GM23338 (cell line): ENCODE measurements around the gene GAPDH. TPM values are rescaled to one million over a fixed set of nuclear protein-coding genes. Genes with fewer than 3 reads are reported as not detected.

Experiments used
- ATAC-seq: fragments of 200-7000 bp; cut with Tn5 transposase; 3 replicates; pipeline ENCODE4 v1.9.1; 2020
- DNase-seq: peaks from one replicate; pipeline ENCODE4 v3.0.0-alpha.2; 2015; ENCODE audit warnings: low spot score
- H2AFZ ChIP-seq: fragments of 200-600 bp; sonication (generic); 2 replicates; pipeline ENCODE4 v1.8.0; 2016; ENCODE audit warnings: antibody characterized with exemption, mild to moderate bottlenecking, moderate library complexity
- H3F3A ChIP-seq: fragments of 200-600 bp; sonication (generic); replicated peaks from 2 replicates; pipeline ENCODE4 v1.8.0; 2017; ENCODE audit warnings: antibody characterized with exemption, mixed run types, low read depth
- H3K27ac ChIP-seq: fragments of 200-600 bp; sonication (generic); 2 replicates; pipeline ENCODE4 v1.6.1; 2016; ENCODE audit warnings: low read depth
- H3K27me3 ChIP-seq: fragments of 200-600 bp; sonication (generic); 2 replicates; pipeline ENCODE4 v1.8.0; 2016; ENCODE audit warnings: mild to moderate bottlenecking, mixed run types, moderate library complexity; ENCODE audit not compliant: insufficient read depth
- H3K36me3 ChIP-seq: fragments of 200-600 bp; sonication (generic); 2 replicates; pipeline ENCODE4 v1.8.0; 2016; ENCODE audit warnings: mild to moderate bottlenecking; ENCODE audit not compliant: insufficient read depth
- H3K4me1 ChIP-seq: fragments of 200-600 bp; sonication (generic); 2 replicates; pipeline ENCODE4 v1.8.0; 2016; ENCODE audit warnings: mild to moderate bottlenecking, moderate library complexity; ENCODE audit not compliant: insufficient read depth
- H3K4me2 ChIP-seq: fragments of 200-600 bp; sonication (generic); 2 replicates; pipeline ENCODE4 v1.7.1; 2017; ENCODE audit warnings: mixed run types
- H3K4me3 ChIP-seq: fragments of 200-600 bp; sonication (generic); 2 replicates; pipeline ENCODE4 v1.6.1; 2016; ENCODE audit warnings: mixed run types
- H3K79me2 ChIP-seq: fragments of 200-600 bp; sonication (generic); replicated peaks from 2 replicates; pipeline ENCODE4 v1.8.0; 2017; ENCODE audit warnings: mild to moderate bottlenecking; ENCODE audit not compliant: insufficient read depth
- H3K9me2 ChIP-seq: fragments of 200-600 bp; sonication (generic); 2 replicates; pipeline ENCODE4 v1.8.0; 2017; ENCODE audit not compliant: insufficient read depth
- H4K20me1 ChIP-seq: fragments of 200-600 bp; sonication (generic); replicated peaks from 2 replicates; pipeline ENCODE4 v1.8.0; 2017; ENCODE audit warnings: mild to moderate bottlenecking; ENCODE audit not compliant: insufficient read depth
- H3K27ac Mint-ChIP-seq: 2 replicates; pipeline ENCODE4 v1.8.0; 2020; ENCODE audit warnings: inconsistent platforms, mild to moderate bottlenecking, moderate library complexity, mixed read lengths
- H3K27me3 Mint-ChIP-seq: 3 replicates; pipeline ENCODE4 v1.8.0; 2022; ENCODE audit warnings: low read depth, mild to moderate bottlenecking, moderate library complexity, mixed read lengths, inconsistent platforms; ENCODE audit not compliant: insufficient read depth, poor library complexity
- H3K36me3 Mint-ChIP-seq: 3 replicates; pipeline ENCODE4 v1.8.0; 2021; ENCODE audit warnings: low read depth, mild to moderate bottlenecking, inconsistent platforms, moderate library complexity, mixed read lengths
- H3K4me1 Mint-ChIP-seq: 3 replicates; pipeline ENCODE4 v1.8.0; 2020; ENCODE audit warnings: mild to moderate bottlenecking, inconsistent platforms, mixed read lengths
- H3K4me3 Mint-ChIP-seq: 3 replicates; pipeline ENCODE4 v1.8.0; 2021; ENCODE audit warnings: moderate library complexity, mild to moderate bottlenecking, inconsistent platforms, mixed read lengths
- H3K9me3 Mint-ChIP-seq: 3 replicates; pipeline ENCODE4 v1.8.0; 2020; ENCODE audit warnings: moderate library complexity, mild to moderate bottlenecking, inconsistent platforms, mixed read lengths
- CREB1 ChIP-seq: fragments of 250-450 bp; sonication (Bioruptor Pico); IDR thresholded peaks from 2 replicates; pipeline ENCODE4 v1.5.0; 2020; ENCODE audit warnings: low read depth, mild to moderate bottlenecking, moderate library complexity
- EZH2 ChIP-seq: fragments of 200-600 bp; sonication (generic); IDR thresholded peaks from one replicate; pipeline ENCODE4 v1.8.0; 2017; ENCODE audit warnings: antibody characterized with exemption, mild to moderate bottlenecking, low read depth; ENCODE audit not compliant: unreplicated experiment
- EZH2phosphoT487 ChIP-seq: fragments of 200-600 bp; sonication (generic); IDR thresholded peaks from one replicate; pipeline ENCODE4 v1.8.1; 2018; ENCODE audit warnings: antibody characterized with exemption; ENCODE audit not compliant: unreplicated experiment
- JUNB ChIP-seq: IDR thresholded peaks from one replicate; pipeline ENCODE4 v1.6.1; 2016; ENCODE audit warnings: antibody characterized with exemption; ENCODE audit not compliant: unreplicated experiment
- NANOG ChIP-seq: IDR thresholded peaks from 2 replicates; pipeline ENCODE4 v1.6.1; 2016; ENCODE audit warnings: antibody characterized with exemption, borderline replicate concordance
- POLR2AphosphoS5 ChIP-seq: IDR thresholded peaks from 2 replicates; pipeline ENCODE4 v1.6.1; 2016; ENCODE audit warnings: antibody characterized with exemption, low read depth
- STAT1 ChIP-seq: IDR thresholded peaks from one replicate; pipeline ENCODE4 v1.6.1; 2016; ENCODE audit warnings: antibody characterized with exemption; ENCODE audit not compliant: unreplicated experiment
- ZNF114 ChIP-seq: fragments of 250-450 bp; sonication (Bioruptor Pico); IDR thresholded peaks from 2 replicates; pipeline ENCODE4 v1.5.0; 2020; ENCODE audit warnings: mild to moderate bottlenecking, moderate library complexity
- ZNF331 ChIP-seq: fragments of 250-450 bp; sonication (Bioruptor Pico); IDR thresholded peaks from 2 replicates; pipeline ENCODE4 v1.5.0; 2020; ENCODE audit warnings: low read depth, mild to moderate bottlenecking, moderate library complexity
- polyA plus RNA-seq: library from polyadenylated mRNA; unstranded; fragments of >200 nt; fragmentation: Nextera tagmentation; extraction: Ambion mirVana; gene quantifications from 2 replicates; pipeline ENCODE4 v1.2.1, GENCODE V29; 2016
- total RNA-seq: library from RNA; depleted of rRNA; stranded (reverse); fragments of >200 nt; shearing (Covaris generic); gene quantifications from 2 replicates; pipeline ENCODE4 v1.2.3, GENCODE V29; 2014
- TF ChIP-seq, protein P1 (sequence below), 2 experiments: fragments of 200-600 bp in 1 of 2; sonication (generic) in 1 of 2; conservative IDR thresholded peaks; 2 replicates each; pipeline versions ENCODE4 v1.5.1 to v1.6.1; 2016 to 2017; ENCODE audit warnings: antibody characterized with exemption in 2 of 2, low read depth in 2 of 2, mild to moderate bottlenecking in 2 of 2, moderate library complexity in 1 of 2
- TF ChIP-seq, protein P2 (sequence below): IDR thresholded peaks from one replicate; pipeline ENCODE4 v1.6.1; 2018; ENCODE audit warnings: antibody characterized with exemption; ENCODE audit not compliant: unreplicated experiment
- TF ChIP-seq, protein P3 (sequence below): fragments of 250-450 bp; sonication (Bioruptor Pico); IDR thresholded peaks from 2 replicates; pipeline ENCODE4 v1.5.0; 2020; ENCODE audit warnings: mild to moderate bottlenecking, moderate library complexity
- TF ChIP-seq, protein P4 (sequence below): IDR thresholded peaks from 2 replicates; pipeline ENCODE4 v1.6.1; 2016; ENCODE audit warnings: antibody characterized with exemption

GAPDH gene
- total and polyA plus RNA-seq, 2 experiments from 2014 or later, result 5,853 to 6,219 TPM

DNA sequence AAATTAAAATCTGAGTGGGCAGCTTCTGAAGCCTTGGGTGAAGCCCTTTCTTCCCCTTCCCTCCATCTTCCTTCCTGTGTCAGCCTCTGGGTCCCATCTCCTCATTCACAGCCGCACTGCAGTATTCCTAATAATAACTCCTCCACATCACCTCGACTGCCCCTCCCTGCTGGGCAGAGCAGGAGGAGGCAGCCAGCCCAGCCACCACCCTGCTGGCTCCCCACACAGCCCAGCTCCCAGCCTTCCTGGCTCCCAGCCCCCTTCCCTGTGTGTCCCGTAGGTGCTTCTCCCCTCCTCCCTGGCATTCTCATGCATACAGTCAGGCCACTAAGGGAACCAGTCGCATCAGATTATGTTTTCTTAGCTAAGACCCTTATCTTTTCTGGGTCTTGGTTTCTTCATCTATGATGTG is 17.8 kb downstream of the GAPDH start:
- H3K4me3 Mint-ChIP-seq, result no peak overlapping the region; the same call in 2 of the 3 replicates
- Histone ChIP-seq H3F3A (peaks cover 14% of the 10 kb centered on the region), H3K4me2 (0 out of 2 replicates have a peak overlapping the region, but pooled peaks have one; percentile 26), H3K36me3 (peaks cover 11% of the 10 kb centered on the region), H3K79me2 (peaks cover 35% of the 10 kb centered on the region), H3K27me3 (no peaks in the 10 kb centered on the region), H3K4me3 (no peak overlapping the region), H3K4me1 (peaks cover 12% of the 10 kb centered on the region), H3K27ac (no peak overlapping the region), H3K9me2 (no peaks in the 10 kb centered on the region), H4K20me1 (peaks cover 24% of the 10 kb centered on the region), H2AFZ (no peak overlapping the region)
- no peak for ATAC-seq
- H3K4me1 Mint-ChIP-seq, result peaks cover 38% of the 10 kb centered on the region
- H3K9me3 Mint-ChIP-seq, result no peaks in the 10 kb centered on the region
- peaks cover 37% of the 10 kb centered on the region for H3K36me3 Mint-ChIP-seq
- TF ChIP-seq, protein P1, sequence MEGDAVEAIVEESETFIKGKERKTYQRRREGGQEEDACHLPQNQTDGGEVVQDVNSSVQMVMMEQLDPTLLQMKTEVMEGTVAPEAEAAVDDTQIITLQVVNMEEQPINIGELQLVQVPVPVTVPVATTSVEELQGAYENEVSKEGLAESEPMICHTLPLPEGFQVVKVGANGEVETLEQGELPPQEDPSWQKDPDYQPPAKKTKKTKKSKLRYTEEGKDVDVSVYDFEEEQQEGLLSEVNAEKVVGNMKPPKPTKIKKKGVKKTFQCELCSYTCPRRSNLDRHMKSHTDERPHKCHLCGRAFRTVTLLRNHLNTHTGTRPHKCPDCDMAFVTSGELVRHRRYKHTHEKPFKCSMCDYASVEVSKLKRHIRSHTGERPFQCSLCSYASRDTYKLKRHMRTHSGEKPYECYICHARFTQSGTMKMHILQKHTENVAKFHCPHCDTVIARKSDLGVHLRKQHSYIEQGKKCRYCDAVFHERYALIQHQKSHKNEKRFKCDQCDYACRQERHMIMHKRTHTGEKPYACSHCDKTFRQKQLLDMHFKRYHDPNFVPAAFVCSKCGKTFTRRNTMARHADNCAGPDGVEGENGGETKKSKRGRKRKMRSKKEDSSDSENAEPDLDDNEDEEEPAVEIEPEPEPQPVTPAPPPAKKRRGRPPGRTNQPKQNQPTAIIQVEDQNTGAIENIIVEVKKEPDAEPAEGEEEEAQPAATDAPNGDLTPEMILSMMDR (conservative IDR thresholded peaks at IDR 0.05; ENCODE audit: low read depth in 2 of 2), result no peak
- TF ChIP-seq JUNB (no peak), EZH2 (no peak), STAT1 (no peak), EZH2phosphoT487 (no peak), ZNF114 (CRISPR knock-in tag) (no peak), NANOG (no peak), POLR2AphosphoS5 (no peak), ZNF331 (CRISPR knock-in tag) (no peak), CREB1 (CRISPR knock-in tag) (no peak)
- TF ChIP-seq, protein P2, sequence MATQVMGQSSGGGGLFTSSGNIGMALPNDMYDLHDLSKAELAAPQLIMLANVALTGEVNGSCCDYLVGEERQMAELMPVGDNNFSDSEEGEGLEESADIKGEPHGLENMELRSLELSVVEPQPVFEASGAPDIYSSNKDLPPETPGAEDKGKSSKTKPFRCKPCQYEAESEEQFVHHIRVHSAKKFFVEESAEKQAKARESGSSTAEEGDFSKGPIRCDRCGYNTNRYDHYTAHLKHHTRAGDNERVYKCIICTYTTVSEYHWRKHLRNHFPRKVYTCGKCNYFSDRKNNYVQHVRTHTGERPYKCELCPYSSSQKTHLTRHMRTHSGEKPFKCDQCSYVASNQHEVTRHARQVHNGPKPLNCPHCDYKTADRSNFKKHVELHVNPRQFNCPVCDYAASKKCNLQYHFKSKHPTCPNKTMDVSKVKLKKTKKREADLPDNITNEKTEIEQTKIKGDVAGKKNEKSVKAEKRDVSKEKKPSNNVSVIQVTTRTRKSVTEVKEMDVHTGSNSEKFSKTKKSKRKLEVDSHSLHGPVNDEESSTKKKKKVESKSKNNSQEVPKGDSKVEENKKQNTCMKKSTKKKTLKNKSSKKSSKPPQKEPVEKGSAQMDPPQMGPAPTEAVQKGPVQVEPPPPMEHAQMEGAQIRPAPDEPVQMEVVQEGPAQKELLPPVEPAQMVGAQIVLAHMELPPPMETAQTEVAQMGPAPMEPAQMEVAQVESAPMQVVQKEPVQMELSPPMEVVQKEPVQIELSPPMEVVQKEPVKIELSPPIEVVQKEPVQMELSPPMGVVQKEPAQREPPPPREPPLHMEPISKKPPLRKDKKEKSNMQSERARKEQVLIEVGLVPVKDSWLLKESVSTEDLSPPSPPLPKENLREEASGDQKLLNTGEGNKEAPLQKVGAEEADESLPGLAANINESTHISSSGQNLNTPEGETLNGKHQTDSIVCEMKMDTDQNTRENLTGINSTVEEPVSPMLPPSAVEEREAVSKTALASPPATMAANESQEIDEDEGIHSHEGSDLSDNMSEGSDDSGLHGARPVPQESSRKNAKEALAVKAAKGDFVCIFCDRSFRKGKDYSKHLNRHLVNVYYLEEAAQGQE, result no peak
- TF ChIP-seq, protein P3, sequence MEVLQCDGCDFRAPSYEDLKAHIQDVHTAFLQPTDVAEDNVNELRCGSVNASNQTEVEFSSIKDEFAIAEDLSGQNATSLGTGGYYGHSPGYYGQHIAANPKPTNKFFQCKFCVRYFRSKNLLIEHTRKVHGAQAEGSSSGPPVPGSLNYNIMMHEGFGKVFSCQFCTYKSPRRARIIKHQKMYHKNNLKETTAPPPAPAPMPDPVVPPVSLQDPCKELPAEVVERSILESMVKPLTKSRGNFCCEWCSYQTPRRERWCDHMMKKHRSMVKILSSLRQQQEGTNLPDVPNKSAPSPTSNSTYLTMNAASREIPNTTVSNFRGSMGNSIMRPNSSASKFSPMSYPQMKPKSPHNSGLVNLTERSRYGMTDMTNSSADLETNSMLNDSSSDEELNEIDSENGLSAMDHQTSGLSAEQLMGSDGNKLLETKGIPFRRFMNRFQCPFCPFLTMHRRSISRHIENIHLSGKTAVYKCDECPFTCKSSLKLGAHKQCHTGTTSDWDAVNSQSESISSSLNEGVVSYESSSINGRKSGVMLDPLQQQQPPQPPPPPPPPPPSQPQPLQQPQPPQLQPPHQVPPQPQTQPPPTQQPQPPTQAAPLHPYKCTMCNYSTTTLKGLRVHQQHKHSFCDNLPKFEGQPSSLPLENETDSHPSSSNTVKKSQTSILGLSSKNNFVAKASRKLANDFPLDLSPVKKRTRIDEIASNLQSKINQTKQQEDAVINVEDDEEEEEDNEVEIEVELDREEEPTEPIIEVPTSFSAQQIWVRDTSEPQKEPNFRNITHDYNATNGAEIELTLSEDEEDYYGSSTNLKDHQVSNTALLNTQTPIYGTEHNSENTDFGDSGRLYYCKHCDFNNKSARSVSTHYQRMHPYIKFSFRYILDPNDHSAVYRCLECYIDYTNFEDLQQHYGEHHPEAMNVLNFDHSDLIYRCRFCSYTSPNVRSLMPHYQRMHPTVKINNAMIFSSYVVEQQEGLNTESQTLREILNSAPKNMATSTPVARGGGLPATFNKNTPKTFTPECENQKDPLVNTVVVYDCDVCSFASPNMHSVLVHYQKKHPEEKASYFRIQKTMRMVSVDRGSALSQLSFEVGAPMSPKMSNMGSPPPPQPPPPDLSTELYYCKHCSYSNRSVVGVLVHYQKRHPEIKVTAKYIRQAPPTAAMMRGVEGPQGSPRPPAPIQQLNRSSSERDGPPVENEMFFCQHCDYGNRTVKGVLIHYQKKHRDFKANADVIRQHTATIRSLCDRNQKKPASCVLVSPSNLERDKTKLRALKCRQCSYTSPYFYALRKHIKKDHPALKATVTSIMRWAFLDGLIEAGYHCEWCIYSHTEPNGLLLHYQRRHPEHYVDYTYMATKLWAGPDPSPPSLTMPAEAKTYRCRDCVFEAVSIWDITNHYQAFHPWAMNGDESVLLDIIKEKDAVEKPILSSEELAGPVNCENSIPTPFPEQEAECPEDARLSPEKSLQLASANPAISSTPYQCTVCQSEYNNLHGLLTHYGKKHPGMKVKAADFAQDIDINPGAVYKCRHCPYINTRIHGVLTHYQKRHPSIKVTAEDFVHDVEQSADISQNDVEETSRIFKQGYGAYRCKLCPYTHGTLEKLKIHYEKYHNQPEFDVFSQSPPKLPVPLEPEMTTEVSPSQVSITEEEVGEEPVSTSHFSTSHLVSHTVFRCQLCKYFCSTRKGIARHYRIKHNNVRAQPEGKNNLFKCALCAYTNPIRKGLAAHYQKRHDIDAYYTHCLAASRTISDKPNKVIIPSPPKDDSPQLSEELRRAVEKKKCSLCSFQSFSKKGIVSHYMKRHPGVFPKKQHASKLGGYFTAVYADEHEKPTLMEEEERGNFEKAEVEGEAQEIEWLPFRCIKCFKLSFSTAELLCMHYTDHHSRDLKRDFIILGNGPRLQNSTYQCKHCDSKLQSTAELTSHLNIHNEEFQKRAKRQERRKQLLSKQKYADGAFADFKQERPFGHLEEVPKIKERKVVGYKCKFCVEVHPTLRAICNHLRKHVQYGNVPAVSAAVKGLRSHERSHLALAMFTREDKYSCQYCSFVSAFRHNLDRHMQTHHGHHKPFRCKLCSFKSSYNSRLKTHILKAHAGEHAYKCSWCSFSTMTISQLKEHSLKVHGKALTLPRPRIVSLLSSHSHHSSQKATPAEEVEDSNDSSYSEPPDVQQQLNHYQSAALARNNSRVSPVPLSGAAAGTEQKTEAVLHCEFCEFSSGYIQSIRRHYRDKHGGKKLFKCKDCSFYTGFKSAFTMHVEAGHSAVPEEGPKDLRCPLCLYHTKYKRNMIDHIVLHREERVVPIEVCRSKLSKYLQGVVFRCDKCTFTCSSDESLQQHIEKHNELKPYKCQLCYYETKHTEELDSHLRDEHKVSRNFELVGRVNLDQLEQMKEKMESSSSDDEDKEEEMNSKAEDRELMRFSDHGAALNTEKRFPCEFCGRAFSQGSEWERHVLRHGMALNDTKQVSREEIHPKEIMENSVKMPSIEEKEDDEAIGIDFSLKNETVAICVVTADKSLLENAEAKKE (CRISPR knock-in tag), result no peak
- TF ChIP-seq, protein P4, sequence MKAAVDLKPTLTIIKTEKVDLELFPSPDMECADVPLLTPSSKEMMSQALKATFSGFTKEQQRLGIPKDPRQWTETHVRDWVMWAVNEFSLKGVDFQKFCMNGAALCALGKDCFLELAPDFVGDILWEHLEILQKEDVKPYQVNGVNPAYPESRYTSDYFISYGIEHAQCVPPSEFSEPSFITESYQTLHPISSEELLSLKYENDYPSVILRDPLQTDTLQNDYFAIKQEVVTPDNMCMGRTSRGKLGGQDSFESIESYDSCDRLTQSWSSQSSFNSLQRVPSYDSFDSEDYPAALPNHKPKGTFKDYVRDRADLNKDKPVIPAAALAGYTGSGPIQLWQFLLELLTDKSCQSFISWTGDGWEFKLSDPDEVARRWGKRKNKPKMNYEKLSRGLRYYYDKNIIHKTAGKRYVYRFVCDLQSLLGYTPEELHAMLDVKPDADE, result no peak
- no peak for DNase-seq
- H3K27me3 Mint-ChIP-seq, result peaks cover 22% of the 10 kb centered on the region
- H3K27ac Mint-ChIP-seq, result no peak overlapping the region
